ENCODE results near the gene TSFM.

TSFM gene

DNA sequence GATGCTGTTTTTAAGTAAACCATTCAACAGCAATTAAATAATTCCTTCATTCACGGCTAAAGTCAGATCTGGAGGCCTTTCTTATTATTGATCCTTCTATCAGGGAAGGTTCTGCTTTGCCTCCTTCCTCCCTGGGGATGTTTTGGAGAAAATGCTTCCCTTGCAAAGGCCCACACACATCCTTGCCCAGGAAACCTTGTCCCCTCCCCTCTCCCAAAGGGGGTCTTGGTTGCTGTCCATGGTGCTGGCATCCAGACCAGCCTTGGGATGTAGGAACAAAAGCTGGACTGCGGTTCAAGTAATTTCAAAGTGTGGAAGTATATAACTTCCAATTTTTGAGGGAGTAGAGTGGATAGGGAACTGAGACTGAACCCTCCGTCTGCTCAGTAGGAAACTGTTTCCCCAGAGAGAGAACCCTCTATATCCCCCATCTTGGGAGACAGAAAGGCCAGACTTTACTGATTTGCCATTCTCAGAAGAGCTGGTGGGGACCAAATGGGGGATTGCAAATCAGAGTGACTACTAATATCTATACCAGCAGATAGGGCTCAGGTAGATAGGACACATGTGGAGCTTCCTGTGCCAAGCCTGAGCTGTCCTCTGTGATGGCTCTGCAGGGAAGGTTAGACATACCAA, 22.1 kb upstream of the TSFM start:
- H2AFZ ChIP-seq (ENCODE audit: low read depth, low read length) = no peak overlapping the region
- no peaks in the 10 kb centered on the region for H3K9me3 ChIP-seq (ENCODE audit: low read length)
- peaks cover 7% of the 10 kb centered on the region for H3K4me1 ChIP-seq (ENCODE audit: insufficient read depth, low read length)
- H3K27me3 ChIP-seq (ENCODE audit: insufficient read depth, low read length) = no peaks in the 10 kb centered on the region
- H3K36me3 ChIP-seq (ENCODE audit: insufficient read depth, low read length) = peaks cover 31% of the 10 kb centered on the region
- no peak overlapping the region for H3K4me3 ChIP-seq (ENCODE audit: low read length)

DNA sequence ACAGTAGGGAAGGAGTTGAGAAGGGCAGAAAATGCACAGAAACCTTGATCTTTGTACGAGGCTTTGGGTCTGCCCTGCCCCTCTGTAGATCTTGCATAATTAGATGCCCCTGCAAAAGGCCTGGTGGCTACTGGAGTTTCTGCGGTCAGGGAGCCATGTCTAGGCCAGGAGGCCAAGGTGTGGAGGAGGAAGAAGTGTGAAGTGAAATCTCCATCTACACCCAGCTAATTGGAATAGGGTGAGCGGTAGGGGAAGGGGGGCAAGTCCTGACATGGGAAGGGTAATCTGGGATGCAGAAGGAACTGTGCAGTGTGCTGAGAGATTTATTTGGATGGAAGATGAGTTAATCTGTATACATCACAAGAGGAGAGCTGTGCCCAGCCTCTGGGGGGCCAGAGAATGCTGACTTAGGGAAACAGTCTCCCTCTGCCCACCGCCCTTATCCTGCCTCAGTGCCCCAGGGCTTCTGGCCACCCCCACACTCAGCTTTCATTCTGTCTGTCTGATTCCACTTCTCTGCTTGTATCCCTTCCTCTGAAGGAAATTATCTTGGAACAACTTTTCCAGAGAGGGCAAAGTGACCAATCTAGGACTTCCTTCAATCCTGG, 21.1 kb upstream of the TSFM start:
- Histone ChIP-seq H3K9me3 (ENCODE audit: low read length) (no peaks in the 10 kb centered on the region), H2AFZ (ENCODE audit: low read depth, low read length) (no peak overlapping the region), H3K4me1 (ENCODE audit: insufficient read depth, low read length) (peaks cover under 1% of the 10 kb centered on the region), H3K27me3 (ENCODE audit: insufficient read depth, low read length) (no peaks in the 10 kb centered on the region), H3K36me3 (ENCODE audit: insufficient read depth, low read length) (peaks cover 31% of the 10 kb centered on the region), H3K4me3 (ENCODE audit: low read length) (no peak overlapping the region)

DNA sequence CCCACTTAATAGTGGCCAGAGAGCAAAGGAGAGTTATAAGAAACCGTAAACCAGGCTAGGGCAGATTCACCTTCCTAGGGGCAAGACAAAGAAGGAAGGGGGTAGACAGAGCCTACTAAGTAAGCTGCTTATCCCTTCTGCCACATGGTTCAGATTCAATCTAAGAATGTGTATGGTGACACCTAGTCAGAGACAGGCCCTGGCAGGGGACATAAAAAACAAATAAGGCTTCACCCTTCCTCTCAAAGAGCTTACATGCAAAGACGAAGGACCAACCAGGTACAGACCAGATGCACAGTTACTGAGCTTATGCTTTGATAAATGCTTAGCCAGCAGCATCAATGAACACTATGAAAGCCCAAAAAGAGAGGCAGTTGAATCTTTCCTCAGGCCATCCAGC, 20.1 kb upstream of the TSFM start:
- H3K27me3 ChIP-seq (ENCODE audit: insufficient read depth, low read length) = no peaks in the 10 kb centered on the region
- H3K4me3 ChIP-seq (ENCODE audit: low read length) = no peak overlapping the region
- H3K36me3 ChIP-seq (ENCODE audit: insufficient read depth, low read length) = peaks cover 28% of the 10 kb centered on the region
- no peaks in the 10 kb centered on the region for H3K9me3 ChIP-seq (ENCODE audit: low read length)
- H2AFZ ChIP-seq (ENCODE audit: low read depth, low read length) = no peak overlapping the region
- H3K4me1 ChIP-seq (ENCODE audit: insufficient read depth, low read length) = no peaks in the 10 kb centered on the region

- H2AFZ ChIP-seq (ENCODE audit: low read depth, low read length) = no peak overlapping the region
- H3K36me3 ChIP-seq (ENCODE audit: insufficient read depth, low read length) = peaks cover 21% of the 10 kb centered on the region
- H3K4me3 ChIP-seq (ENCODE audit: low read length) = no peak overlapping the region
- H3K4me1 ChIP-seq (ENCODE audit: insufficient read depth, low read length) = no peaks in the 10 kb centered on the region
- H3K27me3 ChIP-seq (ENCODE audit: insufficient read depth, low read length) = no peaks in the 10 kb centered on the region
- H3K9me3 ChIP-seq (ENCODE audit: low read length) = no peaks in the 10 kb centered on the region
Observed at GRCh38 chr12:57763881-57764661, 18.5 kb upstream of the TSFM start.

DNA sequence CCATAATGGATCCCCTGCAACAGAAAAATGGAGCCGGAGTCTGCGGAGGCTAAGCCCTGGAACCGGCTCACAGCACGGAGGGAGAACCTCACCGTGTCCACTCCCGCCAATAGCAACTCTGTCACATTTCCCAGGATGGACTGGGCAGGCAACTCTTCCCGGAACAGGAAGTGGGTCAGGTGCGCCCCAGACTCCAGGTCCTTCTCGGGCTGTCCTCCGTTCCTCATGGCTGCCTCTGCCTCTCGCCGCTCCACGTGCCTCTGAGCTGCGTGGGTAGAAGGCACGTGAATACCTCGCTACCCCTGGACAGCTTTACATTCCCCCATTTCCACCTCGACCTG, 18.0 kb upstream of the TSFM start:
- H3K27me3 ChIP-seq (ENCODE audit: insufficient read depth, low read length) = no peaks in the 10 kb centered on the region
- peaks cover 24% of the 10 kb centered on the region for H3K36me3 ChIP-seq (ENCODE audit: insufficient read depth, low read length)
- no peak overlapping the region for H3K4me3 ChIP-seq (ENCODE audit: low read length)
- no peak overlapping the region for H2AFZ ChIP-seq (ENCODE audit: low read depth, low read length)
- H3K9me3 ChIP-seq (ENCODE audit: low read length) = no peaks in the 10 kb centered on the region
- H3K4me1 ChIP-seq (ENCODE audit: insufficient read depth, low read length) = no peaks in the 10 kb centered on the region

GRCh38 chr12:57765003-57765697, 17.4 kb upstream of the TSFM start:
- Histone ChIP-seq H3K36me3 (ENCODE audit: insufficient read depth, low read length) (peaks cover 25% of the 10 kb centered on the region), H2AFZ (ENCODE audit: low read depth, low read length) (no peak overlapping the region), H3K4me1 (ENCODE audit: insufficient read depth, low read length) (no peaks in the 10 kb centered on the region), H3K4me3 (ENCODE audit: low read length) (no peak overlapping the region), H3K27me3 (ENCODE audit: insufficient read depth, low read length) (no peaks in the 10 kb centered on the region), H3K9me3 (ENCODE audit: low read length) (no peaks in the 10 kb centered on the region)

DNA sequence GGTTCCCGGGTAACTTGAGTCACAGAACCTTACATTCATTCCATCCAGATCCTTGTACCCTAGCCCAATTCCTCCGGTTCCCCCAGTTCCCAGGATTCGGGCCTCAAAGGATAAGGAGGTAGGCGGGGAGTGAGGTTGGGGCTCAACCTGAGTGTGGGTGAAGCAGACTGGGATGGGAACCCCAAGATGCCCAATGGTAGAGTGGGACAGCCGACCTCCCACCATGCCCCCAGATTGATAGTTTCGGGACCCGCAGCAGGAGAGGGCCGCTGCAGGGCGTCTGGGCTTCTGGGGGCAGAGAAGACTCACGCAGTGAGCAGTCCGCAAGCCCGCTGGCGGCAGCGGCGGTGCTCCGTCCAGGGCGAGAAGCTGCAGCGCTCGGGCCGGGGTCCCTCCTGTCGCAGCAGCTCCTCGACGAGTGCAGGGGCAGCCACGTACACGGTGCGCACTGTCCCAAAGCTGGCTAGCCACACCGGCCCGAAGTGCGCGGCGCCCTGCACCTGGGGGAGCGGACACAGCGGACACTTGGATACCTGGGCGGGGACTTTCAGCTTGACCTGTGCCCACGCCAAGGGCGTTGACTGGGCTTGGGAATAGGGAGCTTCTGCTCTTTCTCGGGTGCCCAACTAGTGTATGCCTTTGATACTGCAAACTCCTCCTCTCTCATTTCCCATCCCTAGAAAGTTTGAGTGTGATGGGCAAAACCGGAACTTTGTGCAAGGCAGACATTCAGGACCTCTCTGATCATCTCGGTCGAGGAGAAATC, 16.7 kb upstream of the TSFM start:
- Histone ChIP-seq H3K9me3 (ENCODE audit: low read length) (no peaks in the 10 kb centered on the region), H3K4me1 (ENCODE audit: insufficient read depth, low read length) (peaks cover 2% of the 10 kb centered on the region), H3K36me3 (ENCODE audit: insufficient read depth, low read length) (peaks cover 22% of the 10 kb centered on the region), H3K27me3 (ENCODE audit: insufficient read depth, low read length) (no peaks in the 10 kb centered on the region), H2AFZ (ENCODE audit: low read depth, low read length) (no peak overlapping the region), H3K4me3 (ENCODE audit: low read length) (no peak overlapping the region)

- no peaks in the 10 kb centered on the region for H3K9me3 ChIP-seq (ENCODE audit: low read length)
- H2AFZ ChIP-seq (ENCODE audit: low read depth, low read length) = no peak within 1 kb of the TSS
- peaks cover 22% of the 10 kb centered on the region for H3K36me3 ChIP-seq (ENCODE audit: insufficient read depth, low read length)
- H3K4me3 ChIP-seq (ENCODE audit: low read length) = no peak within 1 kb of the TSS
- H3K27me3 ChIP-seq (ENCODE audit: insufficient read depth, low read length) = no peaks in the 10 kb centered on the region
- peaks cover 7% of the 10 kb centered on the region for H3K4me1 ChIP-seq (ENCODE audit: insufficient read depth, low read length)
Observed at GRCh38 chr12:57766464-57767304, 15.9 kb upstream of the TSFM start, which contains the start of gene CYP27B1. Gene CYP27B1 (minus strand): TSS chr12:57767078. CDS start chr12:57767041, 37 bp downstream.

- H3K4me3 ChIP-seq (ENCODE audit: low read length) = no peak overlapping the region
Observed at GRCh38 chr12:57767305-57767698, 15.3 kb upstream of the TSFM start.

GRCh38 chr12:57767876-57768275, 14.7 kb upstream of the TSFM start:
- H3K4me1 ChIP-seq (ENCODE audit: insufficient read depth, low read length) = peaks cover 9% of the 10 kb centered on the region
- H3K27me3 ChIP-seq (ENCODE audit: insufficient read depth, low read length) = no peaks in the 10 kb centered on the region
- no peak overlapping the region for H3K4me3 ChIP-seq (ENCODE audit: low read length)
- peaks cover 20% of the 10 kb centered on the region for H3K36me3 ChIP-seq (ENCODE audit: insufficient read depth, low read length)
- no peak overlapping the region for H2AFZ ChIP-seq (ENCODE audit: low read depth, low read length)
- H3K9me3 ChIP-seq (ENCODE audit: low read length) = no peaks in the 10 kb centered on the region

More at GRCh38 chr12:57767305-57767698, 15.3 kb upstream of the TSFM start:
- peaks cover 22% of the 10 kb centered on the region for H3K36me3 ChIP-seq (ENCODE audit: insufficient read depth, low read length)
- H3K27me3 ChIP-seq (ENCODE audit: insufficient read depth, low read length) = no peaks in the 10 kb centered on the region
- H3K9me3 ChIP-seq (ENCODE audit: low read length) = no peaks in the 10 kb centered on the region
- H2AFZ ChIP-seq (ENCODE audit: low read depth, low read length) = no peak overlapping the region
- peaks cover 7% of the 10 kb centered on the region for H3K4me1 ChIP-seq (ENCODE audit: insufficient read depth, low read length)

DNA sequence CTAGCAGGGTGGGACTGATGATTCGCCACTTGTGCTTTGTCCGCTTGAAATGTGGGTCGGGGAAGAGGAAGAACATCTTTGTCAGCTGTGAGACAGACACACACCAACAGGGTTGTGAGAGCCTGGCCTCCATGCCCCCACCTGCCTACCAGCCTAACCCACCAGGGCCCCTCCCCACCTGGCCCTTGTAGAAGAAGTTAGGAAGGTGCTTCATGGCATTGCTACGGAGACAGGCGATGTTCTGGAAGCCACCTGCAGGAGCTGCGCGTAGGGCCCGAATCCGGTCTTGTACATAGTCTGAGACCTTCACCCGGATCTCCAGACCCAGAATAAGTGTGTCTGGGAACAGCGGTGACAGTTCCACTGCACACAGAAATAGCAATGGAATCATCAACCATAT, 13.0 kb upstream of the TSFM start:
- Histone ChIP-seq H3K9me3 (ENCODE audit: low read length) (no peaks in the 10 kb centered on the region), H3K36me3 (ENCODE audit: insufficient read depth, low read length) (peaks cover 20% of the 10 kb centered on the region), H3K4me1 (ENCODE audit: insufficient read depth, low read length) (peaks cover 12% of the 10 kb centered on the region), H3K4me3 (ENCODE audit: low read length) (no peak overlapping the region), H2AFZ (ENCODE audit: low read depth, low read length) (no peak overlapping the region), H3K27me3 (ENCODE audit: insufficient read depth, low read length) (no peaks in the 10 kb centered on the region)

DNA sequence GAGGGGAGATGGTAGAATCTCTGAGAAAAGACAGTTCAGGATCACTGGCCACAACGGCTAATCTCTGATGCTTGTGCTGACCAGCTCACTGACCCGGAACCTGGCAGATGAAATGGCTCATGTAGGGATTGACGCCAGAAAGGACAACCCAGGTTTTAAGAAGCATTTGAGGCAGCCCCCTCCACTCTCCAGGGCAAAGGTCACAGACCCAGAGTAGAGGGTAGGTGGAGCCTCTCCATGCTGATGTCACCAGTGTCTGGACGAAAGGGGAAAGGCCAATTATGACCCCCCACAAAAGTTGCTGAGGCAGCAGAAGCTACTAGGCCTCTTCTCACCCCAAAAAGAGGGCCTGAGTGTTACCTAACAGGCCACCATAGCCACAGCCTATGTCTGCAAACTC, 11.9 kb upstream of the TSFM start:
- H3K36me3 ChIP-seq (ENCODE audit: insufficient read depth, low read length) = peaks cover 22% of the 10 kb centered on the region
- H3K27me3 ChIP-seq (ENCODE audit: insufficient read depth, low read length) = no peaks in the 10 kb centered on the region
- no peak overlapping the region for H2AFZ ChIP-seq (ENCODE audit: low read depth, low read length)
- H3K9me3 ChIP-seq (ENCODE audit: low read length) = no peaks in the 10 kb centered on the region
- peaks cover 12% of the 10 kb centered on the region for H3K4me1 ChIP-seq (ENCODE audit: insufficient read depth, low read length)
- H3K4me3 ChIP-seq (ENCODE audit: low read length) = peak overlapping the region; percentile 63
